A549 (cell line): ENCODE data around the gene SIDT2. TPM values are rescaled to one million over a fixed set of nuclear protein-coding genes. Genes with fewer than 3 reads are reported as not detected.

Experiments
- ATAC-seq, 2 experiments: fragments of 200-7000 bp in 1 of 2; fragments of >200 bp in 1 of 2; cut with Nextera tagmentation in 1 of 2; cut with Tn5 transposase in 1 of 2; 3 replicates each; pipeline versions ENCODE4 v1.8.0 to v1.9.1; 2018 to 2020; ENCODE audit warnings: mild to moderate bottlenecking in 1 of 2, moderate library complexity in 1 of 2
- CTCF ChIA-PET: fragments of 300-600 bp; sonication (Branson Sonifier 250); formaldehyde crosslinking; extraction: SDS; loops from one replicate; lab custom pipeline; 2021; ENCODE audit warnings: antibody characterized with exemption, inconsistent platforms; lab: Yijun Ruan, JAX
- POLR2A ChIA-PET: fragments of 350-600 bp; formaldehyde crosslinking; extraction: SDS; loops from one replicate; lab custom pipeline; 2021; ENCODE audit warnings: antibody characterized with exemption, inconsistent platforms; lab: Yijun Ruan, JAX
- DNase-seq, 2 experiments: peaks; one replicate each; pipeline versions ENCODE4 v3.0.0 to v3.0.0-alpha.2; 2011 to 2016; ENCODE audit warnings: low read depth in 1 of 2, low spot score in 1 of 2
- FAIRE-seq: peaks from 2 replicates; lab custom pipeline; 2011; peaks lifted over from hg19 to GRCh38; lab: Jason Lieb, UNC
- H3K27ac ChIP-seq, 2 experiments: fragments of >200 bp; sonication (Bioruptor Twin); formaldehyde crosslinking; 3 replicates each; pipeline ENCODE4 v1.5.1; 2016 to 2017
- H3K4me1 ChIP-seq: fragments of >200 bp; sonication (Bioruptor Twin); formaldehyde crosslinking; 3 replicates; pipeline ENCODE4 v1.6.1; 2016
- H3K4me2 ChIP-seq: fragments of >200 bp; sonication (Bioruptor Twin); formaldehyde crosslinking; 3 replicates; pipeline ENCODE4 v1.6.1; 2016
- H3K4me3 ChIP-seq: fragments of >200 bp; sonication (Bioruptor Twin); formaldehyde crosslinking; 3 replicates; pipeline ENCODE4 v1.5.1; 2016
- H3K9me3 ChIP-seq: fragments of >200 bp; sonication (Bioruptor Twin); formaldehyde crosslinking; 3 replicates; pipeline ENCODE4 v1.6.1; 2016
- CBX8 ChIP-seq: fragments of 200-600 bp; sonication (generic); IDR thresholded peaks from 2 replicates; pipeline ENCODE4 v1.6.1; 2016
- CEBPB ChIP-seq, 2 experiments: fragments of >200 bp in 1 of 2; sonication (Bioruptor Twin) in 1 of 2; formaldehyde crosslinking in 1 of 2; IDR thresholded peaks; 2 replicates each; pipeline ENCODE4 v1.6.1; 2012 to 2016
- CHD2 ChIP-seq: fragments of 150-350 bp; IDR thresholded peaks from 2 replicates; pipeline ENCODE4 v1.6.1; 2014; ENCODE audit warnings: low read length; ENCODE audit not compliant: partially characterized antibody
- CHD4 ChIP-seq: fragments of 200-600 bp; sonication (generic); IDR thresholded peaks from 2 replicates; pipeline ENCODE4 v1.6.1; 2016; ENCODE audit warnings: antibody characterized with exemption, mild to moderate bottlenecking, borderline replicate concordance
- EHF ChIP-seq: fragments of 250-450 bp; sonication (Bioruptor Pico); IDR thresholded peaks from 2 replicates; pipeline ENCODE4 v1.5.0; 2020; ENCODE audit warnings: mild to moderate bottlenecking
- HOXA7 ChIP-seq: fragments of 250-450 bp; sonication (Bioruptor Pico); IDR thresholded peaks from 2 replicates; pipeline ENCODE4 v1.5.0; 2020; ENCODE audit warnings: mild to moderate bottlenecking, moderate library complexity
- HOXB13 ChIP-seq: fragments of 250-450 bp; sonication (Bioruptor Pico); IDR thresholded peaks from 2 replicates; pipeline ENCODE4 v1.5.0; 2020; ENCODE audit warnings: low read depth, mild to moderate bottlenecking, moderate library complexity
- JUN ChIP-seq, 2 experiments: fragments of >200 bp; sonication (Bioruptor Twin); formaldehyde crosslinking; IDR thresholded peaks; 2 replicates in 1 of 2; 3 replicates in 1 of 2; pipeline ENCODE4 v1.6.1; 2016 to 2017
- JUNB ChIP-seq: fragments of >200 bp; sonication (Bioruptor Twin); formaldehyde crosslinking; IDR thresholded peaks from 2 replicates; pipeline ENCODE4 v1.6.1; 2016
- MAZ ChIP-seq: fragments of 150-350 bp; IDR thresholded peaks from 2 replicates; pipeline ENCODE4 v1.6.1; 2014; ENCODE audit warnings: antibody characterized with exemption, low read depth, low read length, borderline replicate concordance
- NFE2L2 ChIP-seq: fragments of 150-350 bp; conservative IDR thresholded peaks from 2 replicates; pipeline ENCODE4 v1.6.1; 2014; ENCODE audit warnings: low read length
- PBX3 ChIP-seq: IDR thresholded peaks from 2 replicates; pipeline ENCODE4 v1.6.1; 2012
- POLR2A ChIP-seq: IDR thresholded peaks from 2 replicates; pipeline ENCODE4 v1.6.1; 2012; ENCODE audit warnings: mild to moderate bottlenecking, low read length
- RAD21 ChIP-seq, 2 experiments: fragments of >200 bp in 1 of 2; sonication (Bioruptor Twin) in 1 of 2; formaldehyde crosslinking in 1 of 2; IDR thresholded peaks in 1 of 2; conservative IDR thresholded peaks in 1 of 2; 2 replicates in 1 of 2; 3 replicates in 1 of 2; pipeline ENCODE4 v1.6.1; 2012 to 2018; ENCODE audit warnings: inconsistent platforms in 1 of 2
- SMC3 ChIP-seq: fragments of >200 bp; sonication (Bioruptor Twin); formaldehyde crosslinking; IDR thresholded peaks from 3 replicates; pipeline ENCODE4 v1.6.1; 2018; ENCODE audit warnings: inconsistent platforms
- TP53 ChIP-seq: fragments of 250-450 bp; sonication (Bioruptor Pico); IDR thresholded peaks from 2 replicates; pipeline ENCODE4 v1.5.0; 2021; ENCODE audit warnings: mild to moderate bottlenecking, moderate library complexity
- ZFP36 ChIP-seq: fragments of 450-650 bp; IDR thresholded peaks from 2 replicates; pipeline ENCODE4 v1.6.1; 2014; ENCODE audit warnings: borderline replicate concordance; ENCODE audit not compliant: partially characterized antibody
- ZNF302 ChIP-seq: fragments of 250-450 bp; sonication (Bioruptor Pico); IDR thresholded peaks from 2 replicates; pipeline ENCODE4 v1.9.0; 2021; ENCODE audit warnings: inconsistent platforms, mild to moderate bottlenecking, moderate library complexity
- WGBS: methylation state at CpG from one replicate; pipeline ENCODE4 v1.1.6; 2017; ENCODE audit errors: missing lambda C conversion rate; 5-methylcytosine and 5-hydroxymethylcytosine counted together
- polyA plus RNA-seq, 4 experiments: library from polyadenylated mRNA; depleted of rRNA in 3 of 4; stranded (reverse); fragments of >200 nt; fragmentation: RNase III in 1 of 4; extraction: RNeasy Plus Mini Kit Qiagen cat#74134 plus additional on column Dnase treatment in 1 of 4; gene quantifications; 2 replicates in 3 of 4; 3 replicates in 1 of 4; pipeline ENCODE4 v1.2.3, GENCODE V29; 2011 to 2017
- TF ChIP-seq, protein P1 (sequence below): fragments of >200 bp; sonication (Bioruptor Twin); formaldehyde crosslinking; IDR thresholded peaks from 3 replicates; pipeline ENCODE4 v1.5.1; 2016
- TF ChIP-seq, protein P2 (sequence below): fragments of >200 bp; sonication (Bioruptor Twin); formaldehyde crosslinking; IDR thresholded peaks from 2 replicates; pipeline ENCODE4 v1.6.1; 2016
- TF ChIP-seq, protein P3 (sequence below): fragments of >200 bp; sonication (Bioruptor Twin); formaldehyde crosslinking; IDR thresholded peaks from 3 replicates; pipeline ENCODE4 v1.6.1; 2016

SIDT2 gene
- polyA plus RNA-seq, 2 of the 4 experiments (the other 2 are of a cell fraction) = 5.9 to 8.5 TPM

DNA sequence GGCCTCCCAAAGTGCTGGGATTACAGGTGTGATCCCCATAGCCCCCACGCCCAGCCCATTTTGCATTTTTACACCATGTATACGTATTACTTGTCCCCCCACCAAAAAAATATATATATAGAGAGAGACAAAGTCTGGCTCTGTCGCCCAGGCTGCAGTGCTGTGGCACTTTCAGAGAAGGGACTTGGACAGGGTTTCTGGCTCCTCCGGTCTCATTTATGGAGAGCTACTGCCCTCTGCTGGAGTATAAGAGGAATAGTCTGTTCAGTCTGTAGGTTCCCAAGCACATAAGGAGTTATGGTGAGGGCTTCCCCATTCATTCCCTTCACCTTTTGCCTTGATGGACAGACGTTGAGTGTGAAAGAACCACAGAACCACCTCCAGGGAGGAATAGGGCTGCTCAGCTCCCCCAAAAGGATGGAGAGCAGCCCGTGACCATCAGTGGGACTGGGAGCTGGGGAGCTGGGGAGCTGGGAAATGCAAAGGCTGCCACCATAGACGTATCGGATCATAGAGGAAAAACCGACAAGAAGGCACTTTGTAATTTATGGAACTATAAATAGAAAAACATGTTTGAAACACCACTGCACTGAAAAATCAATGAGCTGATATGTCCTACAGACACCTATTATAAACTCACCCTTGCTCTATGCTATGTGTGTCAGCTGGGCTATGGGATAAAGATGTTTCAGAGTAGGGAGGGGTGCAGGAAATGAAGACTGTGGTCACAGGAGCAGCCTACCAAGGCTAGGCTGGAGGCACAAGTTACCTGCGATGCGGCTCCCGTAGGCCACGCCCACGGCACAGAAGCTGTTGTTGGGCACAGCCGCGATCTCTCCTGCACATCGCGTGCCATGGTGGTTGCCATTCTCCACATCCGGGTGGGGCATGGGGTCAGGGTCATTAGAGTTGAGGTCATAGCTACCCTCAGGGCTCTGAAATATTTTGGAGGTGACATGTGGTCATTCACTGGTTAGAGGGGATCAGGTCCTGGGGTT, 48.1 kb downstream of the SIDT2 start:
- TF ChIP-seq TP53 (CRISPR knock-in tag) (no peak), ZFP36 (no peak), PBX3 (no peak), RAD21 (conservative IDR thresholded peaks at IDR 0.05 in 1 of 2, IDR thresholded peaks at IDR 0.05 in 1 of 2) (peak; percentile 77 to 83), NFE2L2 (no peak), SMC3 (peak; percentile 50; the same call in 2 of the 3 replicates), CEBPB (IDR thresholded peaks at IDR 0.05) (no peak), HOXB13 (CRISPR knock-in tag) (no peak), HOXA7 (CRISPR knock-in tag) (no peak), JUNB (no peak)
- TF ChIP-seq, protein P1, sequence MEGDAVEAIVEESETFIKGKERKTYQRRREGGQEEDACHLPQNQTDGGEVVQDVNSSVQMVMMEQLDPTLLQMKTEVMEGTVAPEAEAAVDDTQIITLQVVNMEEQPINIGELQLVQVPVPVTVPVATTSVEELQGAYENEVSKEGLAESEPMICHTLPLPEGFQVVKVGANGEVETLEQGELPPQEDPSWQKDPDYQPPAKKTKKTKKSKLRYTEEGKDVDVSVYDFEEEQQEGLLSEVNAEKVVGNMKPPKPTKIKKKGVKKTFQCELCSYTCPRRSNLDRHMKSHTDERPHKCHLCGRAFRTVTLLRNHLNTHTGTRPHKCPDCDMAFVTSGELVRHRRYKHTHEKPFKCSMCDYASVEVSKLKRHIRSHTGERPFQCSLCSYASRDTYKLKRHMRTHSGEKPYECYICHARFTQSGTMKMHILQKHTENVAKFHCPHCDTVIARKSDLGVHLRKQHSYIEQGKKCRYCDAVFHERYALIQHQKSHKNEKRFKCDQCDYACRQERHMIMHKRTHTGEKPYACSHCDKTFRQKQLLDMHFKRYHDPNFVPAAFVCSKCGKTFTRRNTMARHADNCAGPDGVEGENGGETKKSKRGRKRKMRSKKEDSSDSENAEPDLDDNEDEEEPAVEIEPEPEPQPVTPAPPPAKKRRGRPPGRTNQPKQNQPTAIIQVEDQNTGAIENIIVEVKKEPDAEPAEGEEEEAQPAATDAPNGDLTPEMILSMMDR = peak; percentile 72
- TF ChIP-seq, protein P2, sequence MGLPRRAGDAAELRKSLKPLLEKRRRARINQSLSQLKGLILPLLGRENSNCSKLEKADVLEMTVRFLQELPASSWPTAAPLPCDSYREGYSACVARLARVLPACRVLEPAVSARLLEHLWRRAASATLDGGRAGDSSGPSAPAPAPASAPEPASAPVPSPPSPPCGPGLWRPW = no peak
- H3K4me2 ChIP-seq = no peak overlapping the region
- no peak overlapping the region for H3K4me3 ChIP-seq
- H3K27ac ChIP-seq = no peak overlapping the region
- FAIRE-seq (no peak), ATAC-seq (peak; percentile 91 to 93), DNase-seq (peak; percentile 67 to 71)
- WGBS = 53% methylated on average over 13 of the region's 19 CpGs
- ChIA-PET CTCF (interaction anchor here (0.6 to 7.4 kb wide), 35 partner anchors 9 to 503 kb away, joined by 3 to 69 read pairs (median 5); partner anchors contain the start of genes APOA5 and SIDT2), POLR2A (interaction anchor here (0.5 to 1.0 kb wide), 3 partner anchors 54 to 581 kb away, joined by 3 to 4 read pairs (median 3); no protein-coding TSS in a partner anchor)
- peaks cover 7% of the 10 kb centered on the region; the same call in 1 of the 3 replicates for H3K4me1 ChIP-seq
- H3K9me3 ChIP-seq = no peaks in the 10 kb centered on the region

DNA sequence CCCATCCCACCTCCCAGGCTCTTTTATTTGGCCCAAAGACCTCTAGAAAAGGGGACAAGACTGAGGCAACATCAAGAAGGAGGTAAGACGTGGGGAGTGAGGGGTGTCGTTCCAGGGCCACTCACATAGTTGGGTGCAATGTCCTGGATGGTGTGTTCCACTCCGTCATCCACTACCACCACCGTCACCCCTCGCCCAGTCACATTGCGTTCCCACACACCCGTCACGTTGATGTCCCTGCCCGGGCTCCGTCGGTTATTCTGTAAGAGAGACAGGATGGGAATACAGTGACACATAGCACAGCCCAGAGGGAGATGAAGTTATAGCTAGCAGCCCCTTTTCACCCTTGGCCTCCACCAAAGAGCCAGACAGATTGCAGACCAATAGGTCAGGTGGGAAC, 49.5 kb downstream of the SIDT2 start:
- 95% methylated on average over 11 of the region's 11 CpGs for WGBS
- no peak overlapping the region for H3K27ac ChIP-seq
- no peak for TF ChIP-seq ZNF302 (CRISPR knock-in tag)
- TF ChIP-seq POLR2A = no peak
- TF ChIP-seq CBX8 = no peak
- TF ChIP-seq EHF (CRISPR knock-in tag) = no peak
- TF ChIP-seq, protein P3, sequence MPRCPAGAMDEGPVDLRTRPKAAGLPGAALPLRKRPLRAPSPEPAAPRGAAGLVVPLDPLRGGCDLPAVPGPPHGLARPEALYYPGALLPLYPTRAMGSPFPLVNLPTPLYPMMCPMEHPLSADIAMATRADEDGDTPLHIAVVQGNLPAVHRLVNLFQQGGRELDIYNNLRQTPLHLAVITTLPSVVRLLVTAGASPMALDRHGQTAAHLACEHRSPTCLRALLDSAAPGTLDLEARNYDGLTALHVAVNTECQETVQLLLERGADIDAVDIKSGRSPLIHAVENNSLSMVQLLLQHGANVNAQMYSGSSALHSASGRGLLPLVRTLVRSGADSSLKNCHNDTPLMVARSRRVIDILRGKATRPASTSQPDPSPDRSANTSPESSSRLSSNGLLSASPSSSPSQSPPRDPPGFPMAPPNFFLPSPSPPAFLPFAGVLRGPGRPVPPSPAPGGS = no peak
- TF ChIP-seq CHD2 = no peak
- TF ChIP-seq TP53 (CRISPR knock-in tag) = no peak
- TF ChIP-seq NFE2L2 = no peak
- no peak for TF ChIP-seq CHD4
- TF ChIP-seq JUNB = no peak
- TF ChIP-seq JUN (IDR thresholded peaks at IDR 0.05) = no peak
- no peak for TF ChIP-seq RAD21 (conservative IDR thresholded peaks at IDR 0.05 in 1 of 2, IDR thresholded peaks at IDR 0.05 in 1 of 2)
- no peak for TF ChIP-seq HOXB13 (CRISPR knock-in tag)
- no peak for TF ChIP-seq MAZ
- TF ChIP-seq, all 56 proteins: peak for 0
- POLR2A ChIA-PET = no interaction called here
- no peak for DNase-seq
- Histone ChIP-seq H3K9me3 (no peaks in the 10 kb centered on the region), H3K4me3 (no peak overlapping the region), H3K4me2 (no peak overlapping the region), H3K4me1 (peaks cover 3% of the 10 kb centered on the region; the same call in 1 of the 3 replicates)
- FAIRE-seq = no peak
- ATAC-seq = no peak
- CTCF ChIA-PET = interaction anchor here (0.8 to 7.4 kb wide), 8 partner anchors 10 to 496 kb away, joined by 3 to 69 read pairs (median 20); partner anchors contain the start of genes APOA5 and SIDT2
